HepG2 (cell line): ENCODE data around the gene CAMK1G. TPM values are rescaled to one million over a fixed set of nuclear protein-coding genes. Genes with fewer than 3 reads are reported as not detected.

Experiments used
- ATAC-seq: fragments of 200-7000 bp; cut with Tn5 transposase; 3 replicates; pipeline ENCODE4 v1.9.1; 2020; ENCODE audit warnings: mild to moderate bottlenecking, moderate library complexity
- Bru-seq: library from RNA; stranded (reverse); fragments of 400-500 nt; gene quantifications from one replicate; lab custom pipeline; 2021; lab: Mats Ljungman, UMichigan
- BruChase-seq, 2 experiments: library from RNA; stranded (reverse); fragments of 400-500 nt; gene quantifications; one replicate each; lab custom pipeline; 2021; lab: Mats Ljungman, UMichigan
- BruUV-seq: library from RNA; stranded (reverse); fragments of 400-500 nt; replicated peaks from 2 replicates; lab custom pipeline; 2021; lab: Mats Ljungman, UMichigan
- CTCF ChIA-PET: fragments of 300-600 bp; formaldehyde crosslinking; extraction: SDS; loops from one replicate; lab custom pipeline; 2021; ENCODE audit warnings: low total read pairs, inconsistent platforms, low intra/inter-chr PET ratio; lab: Yijun Ruan, JAX
- POLR2A ChIA-PET: fragments of 350-600 bp; sonication (Branson Sonifier 250); formaldehyde crosslinking; loops from one replicate; lab custom pipeline; 2020; ENCODE audit warnings: antibody characterized with exemption, inconsistent platforms; lab: Yijun Ruan, JAX
- DNase-seq: peaks from one replicate; pipeline ENCODE4 v3.0.0-alpha.2; 2015; ENCODE audit warnings: low spot score
- FAIRE-seq: peaks from 3 replicates; lab custom pipeline; 2011; peaks lifted over from hg19 to GRCh38; lab: Jason Lieb, UNC
- H2AFZ ChIP-seq: one replicate; pipeline ENCODE4 v1.6.1; 2011; ENCODE audit warnings: low read length, inconsistent platforms
- H3K27ac ChIP-seq: fragments of 300-600 bp; 3 replicates; pipeline ENCODE4 v1.8.0; 2011; ENCODE audit warnings: mixed run types, mild to moderate bottlenecking, mixed read lengths, low read length, inconsistent platforms; ENCODE audit not compliant: insufficient read depth; ENCODE audit errors: extremely low read length
- H3K27me3 ChIP-seq, 2 experiments: fragments of 200-600 bp in 1 of 2; 2 replicates in 1 of 2; 3 replicates in 1 of 2; pipeline versions ENCODE4 v1.6.0 to v1.8.0; 2011; ENCODE audit warnings: low read length in 2 of 2, mild to moderate bottlenecking in 2 of 2, moderate library complexity in 2 of 2, inconsistent platforms in 1 of 2; ENCODE audit not compliant: insufficient read depth in 2 of 2, control insufficient read depth in 1 of 2
- H3K36me3 ChIP-seq, 2 experiments: fragments of 200-600 bp in 1 of 2; replicated peaks in 1 of 2; 2 replicates in 1 of 2; 3 replicates in 1 of 2; pipeline versions ENCODE4 v1.5.1 to v1.8.0; 2011; ENCODE audit warnings: low read length in 2 of 2, inconsistent platforms in 1 of 2; ENCODE audit not compliant: insufficient read depth in 2 of 2, control insufficient read depth in 1 of 2
- H3K4me1 ChIP-seq: 2 replicates; pipeline ENCODE4 v1.5.1; 2012; ENCODE audit warnings: low read length, inconsistent platforms; ENCODE audit not compliant: insufficient read depth
- H3K4me2 ChIP-seq: 2 replicates; pipeline ENCODE4 v1.6.0; 2011; ENCODE audit warnings: low read depth, low read length, inconsistent platforms
- H3K4me3 ChIP-seq, 3 experiments: fragments of 200-600 bp in 1 of 3; sonication (generic), shearing (Covaris generic) in 1 of 3; replicated peaks in 1 of 3; 2 replicates each; pipeline ENCODE4 v1.5.1; 2011 to 2016; ENCODE audit warnings: low read length in 3 of 3, inconsistent platforms in 2 of 3, low read depth in 2 of 3, mild to moderate bottlenecking in 2 of 3, control low read depth in 1 of 3, mixed read lengths in 1 of 3; ENCODE audit not compliant: insufficient read depth in 1 of 3
- H3K79me2 ChIP-seq: one replicate; pipeline ENCODE4 v1.6.1; 2011; ENCODE audit warnings: low read length, inconsistent platforms; ENCODE audit not compliant: insufficient read depth
- H3K9ac ChIP-seq: 2 replicates; pipeline ENCODE4 v1.6.0; 2011; ENCODE audit warnings: mild to moderate bottlenecking, low read depth, low read length, inconsistent platforms; ENCODE audit not compliant: insufficient read depth
- H3K9me3 ChIP-seq: 2 replicates; pipeline ENCODE4 v1.5.1; 2012; ENCODE audit warnings: mild to moderate bottlenecking, low read length
- H4K20me1 ChIP-seq: 2 replicates; pipeline ENCODE4 v1.6.0; 2011; ENCODE audit warnings: inconsistent platforms, mild to moderate bottlenecking, low read length, moderate library complexity; ENCODE audit not compliant: insufficient read depth
- IRX3 ChIP-seq: sonication (generic); formaldehyde crosslinking; IDR thresholded peaks from 2 replicates; pipeline ENCODE4 v1.8.1; 2023; ENCODE audit warnings: mild to moderate bottlenecking, low read depth, missing genetic modification reagents, borderline replicate concordance
- REPIN1 ChIP-seq: sonication (generic); formaldehyde crosslinking; IDR thresholded peaks from 2 replicates; pipeline ENCODE4 v1.8.0; 2022; ENCODE audit warnings: missing genetic modification reagents, low read depth, mild to moderate bottlenecking, borderline replicate concordance
- STAG1 ChIP-seq: sonication (generic); formaldehyde crosslinking; IDR thresholded peaks from 2 replicates; pipeline ENCODE4 v1.4.0; 2020; ENCODE audit warnings: missing genetic modification reagents
- WGBS: methylation state at CpG from one replicate; pipeline ENCODE4 v1.1.6; 2017; ENCODE audit warnings: low lambda C conversion rate; 5-methylcytosine and 5-hydroxymethylcytosine counted together
- in situ Hi-C: cut with HindIII; loops from 2 replicates; pipeline ENCODE4 v1.10.0; 2017; ENCODE audit warnings: low pct_unique_long_range_greater_than_20kb; ENCODE audit not compliant: extremely low pct_ligation_motif_present
- intact Hi-C: fragments of 100-400 bp; cut with micrococcal nuclease; formaldehyde crosslinking; loops from one replicate; pipeline ENCODE4 v1.10.0; 2022; ENCODE audit not compliant: unreplicated experiment
- long read RNA-seq, 2 experiments: library from RNA in 1 of 2; library from polyadenylated mRNA in 1 of 2; stranded (forward) in 1 of 2; unstranded in 1 of 2; transcript quantifications; one replicate each; pipeline ENCODE4 v2.0.0, GENCODE V29; 2019 to 2022
- polyA minus RNA-seq, 3 experiments: library from RNA; depleted of rRNA, polyadenylated mRNA; stranded (reverse); fragments of >200 nt; gene quantifications; 2 replicates each; pipeline ENCODE4 v1.2.3, GENCODE V29; 2011; ENCODE audit warnings: low replicate concordance in 1 of 3
- polyA plus RNA-seq, 8 experiments: library from polyadenylated mRNA; depleted of rRNA in 3 of 8; stranded (reverse) in 7 of 8; unstranded in 1 of 8; fragments of >200 nt; fragmentation: Illumina TruSeq in 4 of 8; extraction: Trizol in 4 of 8; gene quantifications; 2 replicates each; pipeline versions ENCODE4 v1.2.1 to v1.2.3, GENCODE V29; 2011 to 2016; ENCODE audit warnings: low read depth in 4 of 8, missing spikeins in 1 of 8, mixed read lengths in 1 of 8; ENCODE audit not compliant: insufficient read depth in 1 of 8
- total RNA-seq, 5 experiments: library from RNA; depleted of rRNA; stranded (reverse); fragments of >200 nt; fragmentation: Illumina TruSeq; extraction: Trizol; gene quantifications; 2 replicates each; pipeline ENCODE4 v1.2.3, GENCODE V29; 2016; ENCODE audit warnings: low read depth in 1 of 5
- TF ChIP-seq, protein P1 (sequence below): sonication (generic); formaldehyde crosslinking; conservative IDR thresholded peaks from 2 replicates; pipeline ENCODE4 v1.8.0; 2022; ENCODE audit warnings: mild to moderate bottlenecking, moderate library complexity, missing genetic modification reagents

CAMK1G gene
- total RNA-seq (2016; rRNA removed; fragmentation: Illumina TruSeq; extraction: Trizol) (not detected in 2 replicates), polyA plus RNA-seq (2011; rRNA removed) (not detected in 2 replicates), polyA minus RNA-seq (2011; rRNA and poly(A)+ RNA removed; ENCODE audit: low replicate concordance) (not detected in 2 replicates), Bru-seq, nascent RNA (not detected), BruChase-seq, experiment 1, labeled RNA remaining after a 6-hour chase (not detected), BruChase-seq, experiment 2, labeled RNA remaining after a 2-hour chase (not detected)
- total RNA-seq (2016; cell fraction: cytosol; rRNA removed; fragmentation: Illumina TruSeq; extraction: Trizol; ENCODE audit: low read depth), result not detected in 2 replicates
- total RNA-seq (2016; cell fraction: insoluble cytoplasmic fraction; rRNA removed; fragmentation: Illumina TruSeq; extraction: Trizol), result not detected in 2 replicates
- not detected in 2 replicates for total RNA-seq (2016; cell fraction: membrane; rRNA removed; fragmentation: Illumina TruSeq; extraction: Trizol)
- not detected in 2 replicates for total RNA-seq (2016; cell fraction: nucleus; rRNA removed; fragmentation: Illumina TruSeq; extraction: Trizol)
- not detected in 2 replicates for polyA plus RNA-seq (2011; cell fraction: cytosol; rRNA removed)
- polyA plus RNA-seq (2011; cell fraction: nucleus; rRNA removed), result not detected in 2 replicates
- polyA plus RNA-seq (2012), result not detected in 2 replicates
- not detected in 2 replicates for polyA plus RNA-seq (2016; cell fraction: cytosol; fragmentation: Illumina TruSeq; extraction: Trizol; ENCODE audit: low read depth)
- polyA plus RNA-seq (2016; cell fraction: insoluble cytoplasmic fraction; fragmentation: Illumina TruSeq; extraction: Trizol; ENCODE audit: low read depth), result not detected in 2 replicates
- polyA plus RNA-seq (2016; cell fraction: membrane; fragmentation: Illumina TruSeq; extraction: Trizol; ENCODE audit: low read depth), result not detected in 2 replicates
- not detected in 2 replicates for polyA plus RNA-seq (2016; cell fraction: nucleus; fragmentation: Illumina TruSeq; extraction: Trizol; ENCODE audit: insufficient read depth, low read depth)
- polyA minus RNA-seq (2011; cell fraction: cytosol; rRNA and poly(A)+ RNA removed), result not detected in 2 replicates
- polyA minus RNA-seq (2011; cell fraction: nucleus; rRNA and poly(A)+ RNA removed), result not detected in 2 replicates
- long read RNA-seq, experiment 1, result 0 reads
- long read RNA-seq, experiment 2, result 0 reads

DNA sequence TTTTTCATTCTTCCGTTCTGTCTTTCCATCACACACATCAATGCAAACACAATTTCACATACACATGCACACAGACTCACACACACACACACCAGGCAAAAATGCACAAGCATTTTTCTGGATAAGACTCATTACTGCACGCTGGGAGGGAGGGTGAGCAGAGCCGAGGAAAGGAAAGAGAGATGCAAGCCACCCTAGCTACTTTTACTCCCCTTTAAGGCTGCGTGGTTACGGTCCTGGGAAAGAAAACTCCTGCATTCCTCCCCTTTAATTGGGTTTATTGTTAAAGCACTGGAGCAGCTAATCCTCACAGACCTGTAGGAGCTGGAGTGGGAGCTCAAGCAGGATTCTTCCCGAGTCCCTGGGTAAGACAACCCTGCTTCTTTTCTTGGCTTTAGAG, at the start of gene CAMK1G:
Gene CAMK1G (plus strand): TSS at position 307 of the 400 bp plus-strand sequence. CDS start 11,270 bp downstream, outside the sequence.
- no peaks in the 10 kb centered on the region for H3K36me3 ChIP-seq
- no TSS peak for BruUV-seq
- DNase-seq (no peak), FAIRE-seq (no peak), ATAC-seq (no peak; the same call in 2 of the 3 replicates)
- H3K27me3 ChIP-seq, result peaks cover 0 to 5% of the 10 kb centered on the region in 2 experiments; a peak in 1 of 5 replicates
- WGBS, result 15% methylated on average over 6 of the region's 6 CpGs
- no peaks in the 10 kb centered on the region for H4K20me1 ChIP-seq
- CTCF ChIA-PET, result no interaction called here
- in situ Hi-C loops, result no loop called here
- TF ChIP-seq STAG1 (CRISPR knock-in tag), result no peak
- POLR2A ChIA-PET, result no interaction called here
- H3K4me1 ChIP-seq, result no peaks in the 10 kb centered on the region
- no peak within 1 kb of the TSS for H2AFZ ChIP-seq
- no peaks in the 10 kb centered on the region for H3K79me2 ChIP-seq
- H3K4me3 ChIP-seq, result no peak within 1 kb of the TSS
- intact Hi-C loops, result no loop called here
- no peak within 1 kb of the TSS for H3K4me2 ChIP-seq
- H3K27ac ChIP-seq, result no peak within 1 kb of the TSS
- no peak within 1 kb of the TSS for H3K9ac ChIP-seq
- H3K9me3 ChIP-seq, result no peaks in the 10 kb centered on the region

DNA sequence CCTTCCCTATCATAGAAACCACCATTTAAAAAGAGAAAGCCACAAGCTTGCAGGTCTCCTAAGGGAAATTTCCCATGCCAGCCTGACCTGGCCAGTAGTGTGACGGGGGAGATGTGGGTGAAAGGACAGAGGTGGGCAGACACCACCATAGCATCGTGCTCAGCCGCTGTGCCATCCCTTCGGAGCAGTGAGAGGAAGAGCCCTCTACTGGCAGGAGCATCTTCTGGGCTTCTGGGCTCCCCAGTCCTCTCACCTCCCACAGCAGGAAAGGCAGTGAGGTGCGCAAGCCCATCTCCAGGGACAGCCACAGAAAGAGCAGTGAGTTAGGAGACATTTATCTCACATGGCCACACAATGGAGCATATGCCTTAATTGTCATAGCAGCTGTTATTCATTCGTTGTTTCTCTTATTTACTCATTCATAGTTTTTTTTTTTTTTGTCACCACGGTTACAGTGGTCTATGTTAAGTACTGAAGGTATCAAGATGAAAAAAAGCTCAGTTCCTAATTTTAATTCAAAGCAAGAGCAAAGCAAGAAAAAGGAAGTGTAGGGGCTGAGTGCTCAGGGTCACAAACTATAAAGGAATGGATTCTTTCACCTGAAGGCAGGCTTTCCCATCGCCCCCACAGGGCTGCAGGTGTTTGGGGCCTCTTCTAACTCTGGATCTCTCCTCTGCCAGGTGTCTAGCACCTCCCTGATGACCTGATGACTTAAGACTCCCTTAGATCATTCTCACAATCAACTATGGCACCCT, 48.8 kb upstream of the CAMK1G start:
- no peaks in the 10 kb centered on the region for H3K9me3 ChIP-seq
- H3K4me1 ChIP-seq, result no peaks in the 10 kb centered on the region
- H4K20me1 ChIP-seq, result no peaks in the 10 kb centered on the region
- no peak overlapping the region for H3K4me2 ChIP-seq
- H3K27ac ChIP-seq, result no peak overlapping the region
- H3K9ac ChIP-seq, result no peak overlapping the region
- intact Hi-C loops (no loop called here), in situ Hi-C loops (no loop called here)
- H3K36me3 ChIP-seq, result no peaks in the 10 kb centered on the region
- FAIRE-seq (no peak), DNase-seq (no peak), ATAC-seq (peak; percentile 77)
- CTCF ChIA-PET, result no interaction called here
- no peaks in the 10 kb centered on the region for H3K27me3 ChIP-seq
- no TSS peak for BruUV-seq
- 6% methylated on average over 7 of the region's 8 CpGs for WGBS
- POLR2A ChIA-PET, result no interaction called here
- no peaks in the 10 kb centered on the region for H3K79me2 ChIP-seq
- H3K4me3 ChIP-seq, result no peak overlapping the region
- H2AFZ ChIP-seq, result no peak overlapping the region
- TF ChIP-seq, protein P1, sequence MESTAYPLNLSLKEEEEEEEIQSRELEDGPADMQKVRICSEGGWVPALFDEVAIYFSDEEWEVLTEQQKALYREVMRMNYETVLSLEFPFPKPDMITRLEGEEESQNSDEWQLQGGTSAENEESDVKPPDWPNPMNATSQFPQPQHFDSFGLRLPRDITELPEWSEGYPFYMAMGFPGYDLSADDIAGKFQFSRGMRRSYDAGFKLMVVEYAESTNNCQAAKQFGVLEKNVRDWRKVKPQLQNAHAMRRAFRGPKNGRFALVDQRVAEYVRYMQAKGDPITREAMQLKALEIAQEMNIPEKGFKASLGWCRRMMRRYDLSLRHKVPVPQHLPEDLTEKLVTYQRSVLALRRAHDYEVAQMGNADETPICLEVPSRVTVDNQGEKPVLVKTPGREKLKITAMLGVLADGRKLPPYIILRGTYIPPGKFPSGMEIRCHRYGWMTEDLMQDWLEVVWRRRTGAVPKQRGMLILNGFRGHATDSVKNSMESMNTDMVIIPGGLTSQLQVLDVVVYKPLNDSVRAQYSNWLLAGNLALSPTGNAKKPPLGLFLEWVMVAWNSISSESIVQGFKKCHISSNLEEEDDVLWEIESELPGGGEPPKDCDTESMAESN (CRISPR knock-in tag), result no peak
- TF ChIP-seq REPIN1 (CRISPR knock-in tag) (no peak), IRX3 (CRISPR knock-in tag) (no peak)
